ENCODE results near the gene METTL25B.

The METTL25B gene

DNA sequence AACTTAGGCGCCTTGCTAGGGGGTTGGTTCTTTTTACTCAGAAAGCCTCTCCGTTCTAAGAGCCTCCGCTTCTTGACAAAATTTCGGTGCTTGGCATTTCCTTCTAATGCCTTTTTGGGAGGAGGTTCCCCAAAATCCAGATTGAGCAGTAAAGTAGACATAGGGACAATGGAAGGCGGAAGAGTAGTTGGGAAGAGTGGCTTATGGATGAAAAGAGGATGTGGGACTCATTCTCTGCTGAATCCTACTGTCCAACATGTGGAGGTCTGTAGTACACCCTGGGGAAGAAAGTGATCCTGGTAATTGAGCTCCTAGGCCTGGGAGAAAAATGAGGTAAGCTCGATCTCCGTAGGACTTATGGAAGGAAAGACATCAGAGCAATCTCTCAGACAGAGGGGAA, 777 bp upstream of the METTL25B start:
- H3K4me3 ChIP-seq (ENCODE audit: low read depth, low read length), result peak overlapping the region; percentile 94
- TF ChIP-seq, protein P1, sequence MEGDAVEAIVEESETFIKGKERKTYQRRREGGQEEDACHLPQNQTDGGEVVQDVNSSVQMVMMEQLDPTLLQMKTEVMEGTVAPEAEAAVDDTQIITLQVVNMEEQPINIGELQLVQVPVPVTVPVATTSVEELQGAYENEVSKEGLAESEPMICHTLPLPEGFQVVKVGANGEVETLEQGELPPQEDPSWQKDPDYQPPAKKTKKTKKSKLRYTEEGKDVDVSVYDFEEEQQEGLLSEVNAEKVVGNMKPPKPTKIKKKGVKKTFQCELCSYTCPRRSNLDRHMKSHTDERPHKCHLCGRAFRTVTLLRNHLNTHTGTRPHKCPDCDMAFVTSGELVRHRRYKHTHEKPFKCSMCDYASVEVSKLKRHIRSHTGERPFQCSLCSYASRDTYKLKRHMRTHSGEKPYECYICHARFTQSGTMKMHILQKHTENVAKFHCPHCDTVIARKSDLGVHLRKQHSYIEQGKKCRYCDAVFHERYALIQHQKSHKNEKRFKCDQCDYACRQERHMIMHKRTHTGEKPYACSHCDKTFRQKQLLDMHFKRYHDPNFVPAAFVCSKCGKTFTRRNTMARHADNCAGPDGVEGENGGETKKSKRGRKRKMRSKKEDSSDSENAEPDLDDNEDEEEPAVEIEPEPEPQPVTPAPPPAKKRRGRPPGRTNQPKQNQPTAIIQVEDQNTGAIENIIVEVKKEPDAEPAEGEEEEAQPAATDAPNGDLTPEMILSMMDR (conservative IDR thresholded peaks at IDR 0.05; ENCODE audit: low read depth, low read length), result no peak
- no peak for DNase-seq (ENCODE audit: low read depth)

DNA sequence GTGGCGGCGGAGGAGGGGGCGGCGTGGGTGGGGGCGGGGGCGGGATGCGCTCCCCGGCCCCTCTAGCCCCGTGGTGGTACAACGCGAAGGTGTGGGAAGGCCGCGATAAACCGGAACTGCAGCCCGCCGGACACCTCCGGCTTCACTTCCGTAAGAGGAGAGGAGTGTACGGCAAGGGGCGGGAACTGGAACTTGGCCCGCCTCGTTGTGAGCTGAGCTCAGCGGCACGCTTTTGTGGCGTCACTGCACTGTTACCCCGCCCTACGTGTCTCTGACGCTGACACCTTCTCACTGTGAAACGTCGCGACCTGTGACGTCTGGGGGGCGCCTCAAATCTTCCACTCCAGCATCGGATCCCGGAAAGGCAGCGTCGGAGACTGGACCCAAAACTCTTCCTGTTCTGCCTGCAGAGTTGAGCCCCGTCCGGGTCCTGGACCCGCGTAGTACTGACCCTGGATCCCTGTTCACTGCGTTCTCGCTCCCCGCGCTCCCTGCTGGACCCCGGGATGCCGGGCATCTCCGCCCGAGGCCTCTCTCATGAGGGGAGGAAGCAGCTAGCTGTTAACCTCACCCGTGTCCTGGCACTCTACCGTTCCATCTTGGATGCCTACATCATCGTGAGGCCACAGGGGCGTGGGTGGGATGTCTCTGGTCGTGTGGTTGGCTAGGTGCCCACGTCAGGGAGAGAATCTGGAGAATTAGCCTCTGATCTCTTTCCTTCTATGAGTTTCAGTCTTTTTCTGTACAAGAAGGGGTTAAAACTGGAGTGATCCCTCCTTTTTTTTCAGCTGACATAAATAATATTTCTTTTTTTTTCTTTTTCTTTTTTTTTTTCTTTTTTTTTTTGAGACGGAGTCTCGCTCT, 562 bp downstream of the METTL25B start, which contains the start of gene ISG20L2:
Gene ISG20L2, minus strand, starts transcription at position 168 of the 864 bp plus-strand sequence. CDS start 1,114 bp downstream, outside the sequence.
- TF ChIP-seq, protein P1 (conservative IDR thresholded peaks at IDR 0.05; ENCODE audit: low read depth, low read length), result peak; percentile 11
- H3K4me3 ChIP-seq (ENCODE audit: low read depth, low read length), result peak within 1 kb of the TSS; percentile 94
- DNase-seq (ENCODE audit: low read depth), result peak; percentile 99

DNA sequence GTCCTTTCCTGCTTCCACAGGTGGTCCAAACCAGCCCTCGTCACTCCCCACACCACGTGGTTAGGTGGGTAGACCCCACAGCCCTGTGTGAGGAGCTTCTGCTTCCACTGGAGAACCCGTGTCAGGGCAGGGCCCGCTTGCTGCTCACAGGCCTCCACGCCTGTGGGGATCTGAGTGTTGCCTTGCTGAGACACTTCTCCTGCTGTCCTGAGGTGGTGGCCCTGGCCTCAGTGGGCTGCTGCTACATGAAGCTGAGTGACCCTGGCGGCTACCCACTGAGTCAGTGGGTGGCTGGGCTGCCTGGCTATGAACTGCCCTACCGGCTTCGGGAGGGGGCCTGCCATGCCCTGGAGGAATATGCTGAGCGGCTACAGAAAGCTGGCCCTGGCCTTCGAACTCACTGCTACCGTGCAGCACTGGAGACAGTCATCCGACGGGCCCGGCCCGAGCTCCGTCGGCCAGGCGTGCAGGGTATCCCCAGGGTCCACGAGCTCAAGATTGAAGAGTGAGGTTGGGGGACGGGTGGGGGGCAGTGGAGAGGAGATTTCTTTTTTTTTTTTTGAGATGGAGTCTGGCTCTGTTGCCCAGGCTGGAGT, 5.8 kb downstream of the METTL25B start:
- no peak overlapping the region for H3K4me3 ChIP-seq (ENCODE audit: low read depth, low read length)
- TF ChIP-seq, protein P1 (conservative IDR thresholded peaks at IDR 0.05; ENCODE audit: low read depth, low read length), result no peak

GRCh38 chr1:156738407-156738806, 10.1 kb downstream of the METTL25B start:
- no peak overlapping the region for H3K4me3 ChIP-seq (ENCODE audit: low read depth, low read length)
- DNase-seq (ENCODE audit: low read depth), result no peak
- TF ChIP-seq, protein P1 (conservative IDR thresholded peaks at IDR 0.05; ENCODE audit: low read depth, low read length), result no peak

More for the DNA sequence above, 5.8 kb downstream of the METTL25B start:
- DNase-seq (ENCODE audit: low read depth), result no peak

- no peak for DNase-seq (ENCODE audit: low read depth)
- TF ChIP-seq, protein P1 (conservative IDR thresholded peaks at IDR 0.05; ENCODE audit: low read depth, low read length), result no peak
- no peak overlapping the region for H3K4me3 ChIP-seq (ENCODE audit: low read depth, low read length)
These were observed 10.6 kb downstream of the METTL25B start for GRCh38 chr1:156738916-156739315.

- DNase-seq (ENCODE audit: low read depth), result no peak
- TF ChIP-seq, protein P1 (conservative IDR thresholded peaks at IDR 0.05; ENCODE audit: low read depth, low read length), result no peak
- peak overlapping the region; percentile 91 for H3K4me3 ChIP-seq (ENCODE audit: low read depth, low read length)
These were observed 12.0 kb downstream of the METTL25B start for GRCh38 chr1:156740237-156740740.
